WTC11 (cell line): Measurements from ENCODE around the gene SRSF1. TPM values are rescaled to one million over a fixed set of nuclear protein-coding genes. Genes with fewer than 3 reads are reported as not detected.

Experiments used
- ATF1 ChIP-seq: sonication (generic); formaldehyde crosslinking; IDR thresholded peaks from 2 replicates; pipeline ENCODE4 v1.8.1; 2023; ENCODE audit warnings: mild to moderate bottlenecking, moderate library complexity, missing genetic modification reagents
- CREB1 ChIP-seq: sonication (generic); formaldehyde crosslinking; IDR thresholded peaks from 2 replicates; pipeline ENCODE4 v1.8.0; 2023; ENCODE audit warnings: mild to moderate bottlenecking, missing genetic modification reagents
- ESRRA ChIP-seq: sonication (generic); formaldehyde crosslinking; IDR thresholded peaks from 2 replicates; pipeline ENCODE4 v1.8.1; 2022; ENCODE audit warnings: mild to moderate bottlenecking, missing genetic modification reagents, borderline replicate concordance
- KAT7 ChIP-seq: sonication (generic); formaldehyde crosslinking; IDR thresholded peaks from 2 replicates; pipeline ENCODE4 v1.8.1; 2023; ENCODE audit warnings: missing genetic modification reagents, mild to moderate bottlenecking, borderline replicate concordance
- MYBL2 ChIP-seq: sonication (generic); formaldehyde crosslinking; IDR thresholded peaks from 2 replicates; pipeline ENCODE4 v1.8.1; 2023; ENCODE audit warnings: mild to moderate bottlenecking, moderate library complexity, missing genetic modification reagents
- NR1H2 ChIP-seq: sonication (generic); formaldehyde crosslinking; IDR thresholded peaks from 2 replicates; pipeline ENCODE4 v1.9.0; 2021; ENCODE audit warnings: mild to moderate bottlenecking, moderate library complexity, missing genetic modification reagents
- NR3C1 ChIP-seq: sonication (generic); formaldehyde crosslinking; conservative IDR thresholded peaks from 2 replicates; pipeline ENCODE4 v1.8.1; 2023; ENCODE audit warnings: low read depth, mild to moderate bottlenecking, missing genetic modification reagents
- PRDM15 ChIP-seq: sonication (generic); formaldehyde crosslinking; IDR thresholded peaks from 2 replicates; pipeline ENCODE4 v1.8.0; 2022; ENCODE audit warnings: missing genetic modification reagents
- SMAD3 ChIP-seq: sonication (generic); formaldehyde crosslinking; IDR thresholded peaks from 2 replicates; pipeline ENCODE4 v1.8.0; 2022; ENCODE audit warnings: missing genetic modification reagents, mild to moderate bottlenecking, borderline replicate concordance
- TEAD1 ChIP-seq: sonication (generic); formaldehyde crosslinking; IDR thresholded peaks from 2 replicates; pipeline ENCODE4 v1.8.0; 2022; ENCODE audit warnings: mild to moderate bottlenecking, missing genetic modification reagents
- TP53 ChIP-seq: sonication (generic); formaldehyde crosslinking; IDR thresholded peaks from 2 replicates; pipeline ENCODE4 v1.8.1; 2023; ENCODE audit warnings: mild to moderate bottlenecking, missing genetic modification reagents
- USF2 ChIP-seq: sonication (generic); formaldehyde crosslinking; IDR thresholded peaks from 2 replicates; pipeline ENCODE4 v1.8.1; 2023; ENCODE audit warnings: mild to moderate bottlenecking, missing genetic modification reagents, moderate library complexity
- ZNF138 ChIP-seq: sonication (generic); formaldehyde crosslinking; conservative IDR thresholded peaks from 2 replicates; pipeline ENCODE4 v1.8.1; 2022; ENCODE audit warnings: mild to moderate bottlenecking, moderate library complexity, missing genetic modification reagents
- ZNF232 ChIP-seq: sonication (generic); formaldehyde crosslinking; IDR thresholded peaks from 2 replicates; pipeline ENCODE4 v1.8.0; 2022; ENCODE audit warnings: mild to moderate bottlenecking, missing genetic modification reagents
- ZNF263 ChIP-seq: sonication (generic); formaldehyde crosslinking; IDR thresholded peaks from 2 replicates; pipeline ENCODE4 v1.8.1; 2022; ENCODE audit warnings: low read depth, mild to moderate bottlenecking, moderate library complexity, missing genetic modification reagents
- ZNF532 ChIP-seq: fragments of 250-450 bp; sonication (Bioruptor Pico); IDR thresholded peaks from 2 replicates; pipeline ENCODE4 v1.9.0; 2021; ENCODE audit warnings: mild to moderate bottlenecking, borderline replicate concordance
- total RNA-seq: library from RNA; stranded (reverse); gene quantifications from 3 replicates; pipeline ENCODE4 v1.2.3, GENCODE V29; 2021
- TF ChIP-seq, protein P1 (sequence below): fragments of 250-450 bp; sonication (Bioruptor Pico); IDR thresholded peaks from 2 replicates; pipeline ENCODE4 v1.9.0; 2021; ENCODE audit warnings: mild to moderate bottlenecking
- TF ChIP-seq, protein P2 (sequence below): sonication (generic); formaldehyde crosslinking; IDR thresholded peaks from 2 replicates; pipeline ENCODE4 v1.8.1; 2022; ENCODE audit warnings: low read depth, missing genetic modification reagents, borderline replicate concordance
- TF ChIP-seq, protein P3 (sequence below): sonication (generic); formaldehyde crosslinking; IDR thresholded peaks from 2 replicates; pipeline ENCODE4 v1.8.1; 2023; ENCODE audit warnings: mild to moderate bottlenecking, missing genetic modification reagents, borderline replicate concordance

Gene SRSF1
- total RNA-seq, 1 experiment from 2014 or later = 387 TPM

DNA sequence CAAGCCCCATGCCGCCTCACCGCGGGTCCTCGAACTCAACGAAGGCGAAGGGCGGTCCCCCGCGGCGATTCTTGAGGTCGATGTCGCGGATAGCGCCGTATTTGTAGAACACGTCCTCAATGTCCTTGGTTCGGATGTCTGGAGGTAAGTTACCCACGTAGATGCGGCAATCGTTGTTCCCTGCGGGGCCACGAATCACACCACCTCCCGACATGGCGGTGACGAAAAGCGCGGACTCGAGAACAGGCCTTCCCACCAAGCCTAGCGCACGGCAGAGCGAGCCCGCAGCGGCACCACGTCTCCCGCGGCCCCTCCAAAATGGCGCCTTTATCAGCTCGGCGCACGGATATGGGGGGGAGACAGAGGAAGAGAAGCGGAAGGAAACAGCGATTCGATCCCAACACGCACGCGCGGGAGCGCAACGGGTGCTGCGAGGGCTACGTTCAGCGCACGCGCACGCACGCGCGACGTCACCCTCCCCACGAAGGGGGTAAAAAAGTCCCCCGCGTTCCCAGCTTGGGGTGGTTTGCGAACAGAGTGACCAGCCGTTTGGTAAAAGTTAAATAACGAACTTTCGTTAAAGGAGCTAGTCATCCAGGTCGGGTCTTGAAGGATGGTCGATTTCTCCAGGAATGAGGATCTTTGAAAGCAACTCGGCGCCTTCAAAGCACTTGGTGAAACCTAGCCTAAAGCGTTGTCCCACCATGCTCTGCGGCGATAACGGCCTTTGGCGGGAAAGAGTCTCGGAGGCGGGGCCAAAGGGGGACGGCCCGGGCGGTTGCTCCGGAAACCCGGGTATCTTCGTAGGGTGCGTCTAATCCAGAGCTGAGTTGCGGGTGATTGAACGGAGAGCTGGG, at the start of gene SRSF1 (continued):
- TF ChIP-seq, protein P1, sequence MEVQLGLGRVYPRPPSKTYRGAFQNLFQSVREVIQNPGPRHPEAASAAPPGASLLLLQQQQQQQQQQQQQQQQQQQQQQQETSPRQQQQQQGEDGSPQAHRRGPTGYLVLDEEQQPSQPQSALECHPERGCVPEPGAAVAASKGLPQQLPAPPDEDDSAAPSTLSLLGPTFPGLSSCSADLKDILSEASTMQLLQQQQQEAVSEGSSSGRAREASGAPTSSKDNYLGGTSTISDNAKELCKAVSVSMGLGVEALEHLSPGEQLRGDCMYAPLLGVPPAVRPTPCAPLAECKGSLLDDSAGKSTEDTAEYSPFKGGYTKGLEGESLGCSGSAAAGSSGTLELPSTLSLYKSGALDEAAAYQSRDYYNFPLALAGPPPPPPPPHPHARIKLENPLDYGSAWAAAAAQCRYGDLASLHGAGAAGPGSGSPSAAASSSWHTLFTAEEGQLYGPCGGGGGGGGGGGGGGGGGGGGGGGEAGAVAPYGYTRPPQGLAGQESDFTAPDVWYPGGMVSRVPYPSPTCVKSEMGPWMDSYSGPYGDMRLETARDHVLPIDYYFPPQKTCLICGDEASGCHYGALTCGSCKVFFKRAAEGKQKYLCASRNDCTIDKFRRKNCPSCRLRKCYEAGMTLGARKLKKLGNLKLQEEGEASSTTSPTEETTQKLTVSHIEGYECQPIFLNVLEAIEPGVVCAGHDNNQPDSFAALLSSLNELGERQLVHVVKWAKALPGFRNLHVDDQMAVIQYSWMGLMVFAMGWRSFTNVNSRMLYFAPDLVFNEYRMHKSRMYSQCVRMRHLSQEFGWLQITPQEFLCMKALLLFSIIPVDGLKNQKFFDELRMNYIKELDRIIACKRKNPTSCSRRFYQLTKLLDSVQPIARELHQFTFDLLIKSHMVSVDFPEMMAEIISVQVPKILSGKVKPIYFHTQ (CRISPR knock-in tag) = no peak
- TF ChIP-seq KAT7 = peak; percentile 60
- TF ChIP-seq TP53 (CRISPR knock-in tag) = peak; percentile 96
- TF ChIP-seq, protein P2, sequence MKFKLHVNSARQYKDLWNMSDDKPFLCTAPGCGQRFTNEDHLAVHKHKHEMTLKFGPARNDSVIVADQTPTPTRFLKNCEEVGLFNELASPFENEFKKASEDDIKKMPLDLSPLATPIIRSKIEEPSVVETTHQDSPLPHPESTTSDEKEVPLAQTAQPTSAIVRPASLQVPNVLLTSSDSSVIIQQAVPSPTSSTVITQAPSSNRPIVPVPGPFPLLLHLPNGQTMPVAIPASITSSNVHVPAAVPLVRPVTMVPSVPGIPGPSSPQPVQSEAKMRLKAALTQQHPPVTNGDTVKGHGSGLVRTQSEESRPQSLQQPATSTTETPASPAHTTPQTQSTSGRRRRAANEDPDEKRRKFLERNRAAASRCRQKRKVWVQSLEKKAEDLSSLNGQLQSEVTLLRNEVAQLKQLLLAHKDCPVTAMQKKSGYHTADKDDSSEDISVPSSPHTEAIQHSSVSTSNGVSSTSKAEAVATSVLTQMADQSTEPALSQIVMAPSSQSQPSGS (CRISPR knock-in tag) = no peak
- TF ChIP-seq SMAD3 (CRISPR knock-in tag) = peak; percentile 44; the same call in 1 of the 2 replicates
- TF ChIP-seq ZNF232 (CRISPR knock-in tag) = peak; percentile 90
- TF ChIP-seq ZNF532 (CRISPR knock-in tag) = no peak; the same call in 1 of the 2 replicates
- TF ChIP-seq CREB1 (CRISPR knock-in tag) = peak; percentile 81; the same call in 1 of the 2 replicates
- TF ChIP-seq ESRRA (CRISPR knock-in tag) = peak; percentile 86; the same call in 1 of the 2 replicates
- TF ChIP-seq USF2 = peak; percentile 36; the same call in 1 of the 2 replicates
- TF ChIP-seq NR1H2 (CRISPR knock-in tag) = no peak
- no peak for TF ChIP-seq ZNF263
- TF ChIP-seq, protein P3, sequence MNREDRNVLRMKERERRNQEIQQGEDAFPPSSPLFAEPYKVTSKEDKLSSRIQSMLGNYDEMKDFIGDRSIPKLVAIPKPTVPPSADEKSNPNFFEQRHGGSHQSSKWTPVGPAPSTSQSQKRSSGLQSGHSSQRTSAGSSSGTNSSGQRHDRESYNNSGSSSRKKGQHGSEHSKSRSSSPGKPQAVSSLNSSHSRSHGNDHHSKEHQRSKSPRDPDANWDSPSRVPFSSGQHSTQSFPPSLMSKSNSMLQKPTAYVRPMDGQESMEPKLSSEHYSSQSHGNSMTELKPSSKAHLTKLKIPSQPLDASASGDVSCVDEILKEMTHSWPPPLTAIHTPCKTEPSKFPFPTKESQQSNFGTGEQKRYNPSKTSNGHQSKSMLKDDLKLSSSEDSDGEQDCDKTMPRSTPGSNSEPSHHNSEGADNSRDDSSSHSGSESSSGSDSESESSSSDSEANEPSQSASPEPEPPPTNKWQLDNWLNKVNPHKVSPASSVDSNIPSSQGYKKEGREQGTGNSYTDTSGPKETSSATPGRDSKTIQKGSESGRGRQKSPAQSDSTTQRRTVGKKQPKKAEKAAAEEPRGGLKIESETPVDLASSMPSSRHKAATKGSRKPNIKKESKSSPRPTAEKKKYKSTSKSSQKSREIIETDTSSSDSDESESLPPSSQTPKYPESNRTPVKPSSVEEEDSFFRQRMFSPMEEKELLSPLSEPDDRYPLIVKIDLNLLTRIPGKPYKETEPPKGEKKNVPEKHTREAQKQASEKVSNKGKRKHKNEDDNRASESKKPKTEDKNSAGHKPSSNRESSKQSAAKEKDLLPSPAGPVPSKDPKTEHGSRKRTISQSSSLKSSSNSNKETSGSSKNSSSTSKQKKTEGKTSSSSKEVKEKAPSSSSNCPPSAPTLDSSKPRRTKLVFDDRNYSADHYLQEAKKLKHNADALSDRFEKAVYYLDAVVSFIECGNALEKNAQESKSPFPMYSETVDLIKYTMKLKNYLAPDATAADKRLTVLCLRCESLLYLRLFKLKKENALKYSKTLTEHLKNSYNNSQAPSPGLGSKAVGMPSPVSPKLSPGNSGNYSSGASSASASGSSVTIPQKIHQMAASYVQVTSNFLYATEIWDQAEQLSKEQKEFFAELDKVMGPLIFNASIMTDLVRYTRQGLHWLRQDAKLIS (CRISPR knock-in tag) = 0 out of 2 replicates have a peak, but pooled peaks have one; percentile 21
- peak; percentile 33; the same call in 1 of the 2 replicates for TF ChIP-seq ATF1 (CRISPR knock-in tag)
- 0 out of 2 replicates have a peak, but pooled peaks have one; percentile 15 for TF ChIP-seq ZNF138 (CRISPR knock-in tag)
- TF ChIP-seq MYBL2 (CRISPR knock-in tag) = peak; percentile 91; the same call in 1 of the 2 replicates
- peak; percentile 59; the same call in 1 of the 2 replicates for TF ChIP-seq NR3C1 (CRISPR knock-in tag)
- peak; percentile 75 for TF ChIP-seq PRDM15 (CRISPR knock-in tag)
- peak; percentile 55 for TF ChIP-seq TEAD1 (CRISPR knock-in tag)
